ENCODE data around the gene MAGI1. TPM values are rescaled to one million over a fixed set of nuclear protein-coding genes. Genes with fewer than 3 reads are reported as not detected.

Gene MAGI1
- total RNA-seq, 4 donors from 2014 or later, result 42.4 to 71.6 (median 50.2) TPM

DNA sequence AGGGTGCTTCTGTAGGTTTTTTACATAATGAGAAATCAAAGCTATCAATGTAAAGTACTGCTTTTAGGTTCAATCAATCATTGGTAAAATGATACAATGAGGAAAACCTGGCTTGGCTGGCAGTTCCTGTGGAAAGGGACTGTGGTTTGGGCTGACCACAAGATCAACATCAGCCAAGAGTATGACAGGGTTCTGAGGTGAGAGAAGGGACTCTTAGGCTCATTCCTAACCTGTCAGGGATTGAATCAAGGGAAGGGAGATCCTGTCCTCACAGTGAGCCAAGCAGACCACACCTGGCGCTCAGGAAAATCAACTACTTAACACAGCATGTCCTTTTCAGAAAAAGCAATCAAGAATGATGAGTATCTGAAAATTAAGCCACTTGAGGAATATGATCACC, 111.1 kb downstream of the MAGI1 start:
- TF ChIP-seq POLR2A (IDR thresholded peaks at IDR 0.05), result no peak
- TF ChIP-seq, protein P1, sequence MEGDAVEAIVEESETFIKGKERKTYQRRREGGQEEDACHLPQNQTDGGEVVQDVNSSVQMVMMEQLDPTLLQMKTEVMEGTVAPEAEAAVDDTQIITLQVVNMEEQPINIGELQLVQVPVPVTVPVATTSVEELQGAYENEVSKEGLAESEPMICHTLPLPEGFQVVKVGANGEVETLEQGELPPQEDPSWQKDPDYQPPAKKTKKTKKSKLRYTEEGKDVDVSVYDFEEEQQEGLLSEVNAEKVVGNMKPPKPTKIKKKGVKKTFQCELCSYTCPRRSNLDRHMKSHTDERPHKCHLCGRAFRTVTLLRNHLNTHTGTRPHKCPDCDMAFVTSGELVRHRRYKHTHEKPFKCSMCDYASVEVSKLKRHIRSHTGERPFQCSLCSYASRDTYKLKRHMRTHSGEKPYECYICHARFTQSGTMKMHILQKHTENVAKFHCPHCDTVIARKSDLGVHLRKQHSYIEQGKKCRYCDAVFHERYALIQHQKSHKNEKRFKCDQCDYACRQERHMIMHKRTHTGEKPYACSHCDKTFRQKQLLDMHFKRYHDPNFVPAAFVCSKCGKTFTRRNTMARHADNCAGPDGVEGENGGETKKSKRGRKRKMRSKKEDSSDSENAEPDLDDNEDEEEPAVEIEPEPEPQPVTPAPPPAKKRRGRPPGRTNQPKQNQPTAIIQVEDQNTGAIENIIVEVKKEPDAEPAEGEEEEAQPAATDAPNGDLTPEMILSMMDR (IDR thresholded peaks at IDR 0.05), result no peak
- WGBS, 2 donors, result 77 to 88% methylated on average over 1 of the region's 1 CpG
- no peak overlapping the region for H3K4me3 ChIP-seq (ENCODE audit: low read depth, poor library complexity, severe bottlenecking)
- DNase-seq (ENCODE audit: low spot score in 2 of 2), result no peak
- intact Hi-C loops (cut with DNase I; ENCODE audit: low total_unique reads), result no loop called here

- 59 to 64% methylated on average over 3 of the region's 3 CpGs for WGBS, 2 donors
- TF ChIP-seq POLR2A (IDR thresholded peaks at IDR 0.05), result no peak
- intact Hi-C loops (cut with DNase I; ENCODE audit: low total_unique reads), result no loop called here
- no peak for DNase-seq (ENCODE audit: low spot score in 2 of 2)
- no peak overlapping the region for H3K4me3 ChIP-seq (ENCODE audit: low read depth, poor library complexity, severe bottlenecking)
These were observed 113.3 kb downstream of the MAGI1 start for GRCh38 chr3:65925254-65925954.

- no peak overlapping the region for H3K4me3 ChIP-seq (ENCODE audit: low read depth, poor library complexity, severe bottlenecking)
- intact Hi-C loops (cut with DNase I; ENCODE audit: low total_unique reads), result no loop called here
- no peak for TF ChIP-seq POLR2A (IDR thresholded peaks at IDR 0.05)
- TF ChIP-seq, protein P1 (IDR thresholded peaks at IDR 0.05), result no peak
- no peak for DNase-seq (ENCODE audit: low spot score in 2 of 2)
- WGBS, 2 donors, result 75 to 80% methylated on average over 4 of the region's 4 CpGs
These were observed 114.0 kb downstream of the MAGI1 start for GRCh38 chr3:65924762-65925161.

DNA sequence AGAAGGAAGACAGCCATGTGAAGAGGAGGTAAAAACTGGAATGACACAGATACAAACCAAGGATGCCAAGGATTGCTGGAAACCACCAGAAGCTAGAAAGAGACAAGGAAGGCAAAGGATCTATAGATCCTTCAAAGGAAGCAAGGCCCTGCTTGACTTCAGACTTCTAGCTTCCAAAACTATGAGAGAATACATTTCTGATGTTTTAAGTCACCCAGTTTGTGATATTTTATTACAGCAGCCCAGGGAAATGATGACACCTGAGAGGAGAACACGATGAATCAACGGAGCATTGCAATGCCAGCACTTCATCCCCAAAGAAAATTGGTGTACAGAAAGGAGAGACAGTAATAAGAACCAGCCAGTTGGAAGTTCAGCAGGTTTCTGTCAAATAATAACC, 116.3 kb downstream of the MAGI1 start:
- DNase-seq (ENCODE audit: low spot score in 2 of 2), result no peak
- intact Hi-C loops (cut with DNase I; ENCODE audit: low total_unique reads), result no loop called here
- 84 to 85% methylated on average over 2 of the region's 2 CpGs for WGBS, 2 donors
- no peak overlapping the region for H3K4me3 ChIP-seq (ENCODE audit: low read depth, poor library complexity, severe bottlenecking)
- TF ChIP-seq POLR2A (IDR thresholded peaks at IDR 0.05), result no peak
- TF ChIP-seq, protein P1 (IDR thresholded peaks at IDR 0.05), result no peak

GRCh38 chr3:65919826-65920225, 118.9 kb downstream of the MAGI1 start:
- 78 to 79% methylated on average over 2 of the region's 2 CpGs for WGBS, 2 donors
- no peak for TF ChIP-seq POLR2A (IDR thresholded peaks at IDR 0.05)
- TF ChIP-seq, protein P1 (IDR thresholded peaks at IDR 0.05), result no peak

GRCh38 chr3:65915477-65915876, 123.2 kb downstream of the MAGI1 start:
- intact Hi-C loops (cut with DNase I; ENCODE audit: low total_unique reads), result no loop called here
- DNase-seq (ENCODE audit: low spot score in 2 of 2), result no peak
- TF ChIP-seq, protein P1 (IDR thresholded peaks at IDR 0.05), result no peak
- TF ChIP-seq POLR2A (IDR thresholded peaks at IDR 0.05), result no peak
- H3K4me3 ChIP-seq (ENCODE audit: low read depth, poor library complexity, severe bottlenecking), result no peak overlapping the region
- 59 to 64% methylated on average over 2 of the region's 2 CpGs for WGBS, 2 donors

More at GRCh38 chr3:65919826-65920225, 118.9 kb downstream of the MAGI1 start:
- no peak overlapping the region for H3K4me3 ChIP-seq (ENCODE audit: low read depth, poor library complexity, severe bottlenecking)
- DNase-seq (ENCODE audit: low spot score in 2 of 2), result no peak
- intact Hi-C loops (cut with DNase I; ENCODE audit: low total_unique reads), result no loop called here

All from lower leg skin (tissue), 4 donors.